ENCODE results near the gene RHOT2.
"Not testable (repeated sequence)": the region's sequence is repeated elsewhere in the genome, so short reads cannot be mapped to it uniquely, and the experiment has no call there.

Gene RHOT2

DNA sequence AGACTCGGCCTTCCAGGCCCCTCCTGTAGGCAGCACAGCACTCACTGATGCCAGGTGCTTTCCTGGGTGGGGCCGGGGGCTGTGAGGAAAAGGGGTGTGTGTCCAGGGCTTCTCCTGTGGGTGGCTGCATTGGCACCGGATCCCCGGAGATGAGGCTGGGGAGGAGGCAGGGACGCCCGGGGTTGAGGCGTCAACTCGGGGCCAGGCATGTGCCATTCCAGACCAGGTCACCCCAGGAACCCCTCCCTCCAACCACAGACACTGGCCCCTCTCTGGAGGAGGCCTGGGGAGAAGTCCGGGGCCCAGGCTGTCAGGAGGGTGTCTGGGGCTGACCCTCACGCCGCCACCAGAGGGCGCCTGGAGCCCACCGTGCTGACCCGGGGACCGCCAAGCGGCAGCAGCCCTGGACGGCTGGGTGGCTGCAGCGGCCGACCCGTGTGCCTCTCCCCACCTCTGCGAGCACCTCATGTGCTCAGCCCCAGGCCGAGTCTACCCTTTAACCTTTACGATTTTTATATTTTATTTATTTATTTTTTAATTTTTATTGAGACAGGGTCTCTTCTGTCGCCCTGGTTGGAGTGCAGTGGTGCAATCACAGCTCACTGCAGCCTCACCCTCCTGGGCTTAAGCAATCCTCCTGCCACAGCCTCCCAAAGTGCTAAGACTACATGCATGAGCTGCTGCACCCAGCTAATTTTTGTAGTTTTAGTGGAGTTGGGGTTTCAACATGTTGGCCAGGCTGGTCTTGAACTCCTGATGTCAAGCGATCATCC, 43.8 kb downstream of the RHOT2 start:
- in situ Hi-C loops (cut with MboI; ENCODE audit: low sequenced_read_pairs), result no loop called here

GRCh38 chr16:712740-713250, 44.9 kb downstream of the RHOT2 start:
- in situ Hi-C loops (cut with MboI; ENCODE audit: low sequenced_read_pairs), result not testable (repeated sequence)

DNA sequence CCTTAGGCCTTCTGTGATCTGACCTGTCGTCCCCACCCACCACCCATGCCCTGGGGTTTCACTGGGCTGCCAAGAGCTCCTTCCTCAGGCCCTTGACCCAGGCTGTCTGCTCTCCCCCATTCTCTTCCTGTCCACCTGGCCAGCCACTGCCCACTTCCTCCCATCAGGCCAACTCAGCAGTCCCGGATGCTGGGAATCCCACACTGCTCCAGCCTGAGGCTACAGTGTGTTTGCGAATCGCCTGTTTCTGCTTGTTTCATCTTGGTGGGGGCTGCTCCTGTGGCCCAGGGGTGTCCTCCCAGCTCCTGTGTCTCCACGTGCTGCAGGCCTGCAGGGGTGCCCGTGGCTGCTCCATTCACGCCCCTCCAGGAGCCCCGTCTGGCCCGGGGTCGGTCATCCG, 46.1 kb downstream of the RHOT2 start:
- in situ Hi-C loops (cut with MboI; ENCODE audit: low sequenced_read_pairs), result no loop called here

- in situ Hi-C loops (cut with MboI; ENCODE audit: low sequenced_read_pairs), result no loop called here
Measured at GRCh38 chr16:714558-715476, 46.9 kb downstream of the RHOT2 start, which contains the start of gene METRN. TSS of gene METRN (plus strand) at chr16:715118. CDS start at chr16:715290, 172 bp downstream.

DNA sequence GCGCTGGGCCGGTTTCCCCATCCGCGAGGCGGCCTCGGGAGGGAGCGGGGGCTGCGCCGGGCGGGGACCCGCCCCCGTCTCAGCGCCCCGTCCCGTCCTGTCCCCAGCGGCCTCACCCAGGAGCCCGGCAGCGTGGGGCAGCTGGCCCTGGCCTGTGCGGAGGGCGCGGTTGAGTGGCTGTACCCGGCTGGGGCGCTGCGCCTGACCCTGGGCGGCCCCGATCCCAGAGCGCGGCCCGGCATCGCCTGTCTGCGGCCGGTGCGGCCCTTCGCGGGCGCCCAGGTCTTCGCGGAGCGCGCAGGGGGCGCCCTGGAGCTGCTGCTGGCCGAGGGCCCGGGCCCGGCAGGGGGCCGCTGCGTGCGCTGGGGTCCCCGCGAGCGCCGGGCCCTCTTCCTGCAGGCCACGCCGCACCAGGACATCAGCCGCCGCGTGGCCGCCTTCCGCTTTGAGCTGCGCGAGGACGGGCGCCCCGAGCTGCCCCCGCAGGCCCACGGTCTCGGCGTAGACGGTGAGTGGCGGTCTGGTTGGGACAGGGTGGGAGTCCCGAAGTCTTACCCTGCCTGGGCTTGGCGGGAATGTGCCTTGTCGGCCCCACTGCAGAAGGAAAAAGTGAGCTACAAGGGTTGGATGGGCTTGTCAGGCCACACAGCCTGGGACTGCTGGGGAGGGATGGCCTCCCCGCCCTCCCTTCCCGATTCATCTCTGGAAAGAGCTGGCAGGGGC, 47.7 kb downstream of the RHOT2 start:
- in situ Hi-C loops (cut with MboI; ENCODE audit: low sequenced_read_pairs), result no loop called here

DNA sequence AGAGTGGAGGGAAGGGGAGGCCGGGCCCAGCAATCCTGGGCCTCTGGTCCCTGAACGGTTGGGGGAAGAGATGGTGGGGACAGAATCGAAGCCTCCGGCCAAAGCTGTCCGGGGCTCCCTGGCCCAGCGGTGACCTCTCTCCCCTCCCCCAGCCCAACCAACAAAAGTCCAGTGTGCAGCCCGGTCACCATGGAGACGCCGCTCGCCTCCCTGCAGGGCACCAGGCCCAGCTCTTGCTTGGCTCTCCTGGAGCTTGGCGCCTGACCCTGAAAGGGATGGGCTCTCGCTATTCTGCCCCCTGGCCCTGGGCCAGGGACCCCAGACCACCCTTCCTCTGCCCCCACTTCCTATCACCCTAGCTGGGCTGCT, 48.3 kb downstream of the RHOT2 start:
- in situ Hi-C loops (cut with MboI; ENCODE audit: low sequenced_read_pairs), result no loop called here

DNA sequence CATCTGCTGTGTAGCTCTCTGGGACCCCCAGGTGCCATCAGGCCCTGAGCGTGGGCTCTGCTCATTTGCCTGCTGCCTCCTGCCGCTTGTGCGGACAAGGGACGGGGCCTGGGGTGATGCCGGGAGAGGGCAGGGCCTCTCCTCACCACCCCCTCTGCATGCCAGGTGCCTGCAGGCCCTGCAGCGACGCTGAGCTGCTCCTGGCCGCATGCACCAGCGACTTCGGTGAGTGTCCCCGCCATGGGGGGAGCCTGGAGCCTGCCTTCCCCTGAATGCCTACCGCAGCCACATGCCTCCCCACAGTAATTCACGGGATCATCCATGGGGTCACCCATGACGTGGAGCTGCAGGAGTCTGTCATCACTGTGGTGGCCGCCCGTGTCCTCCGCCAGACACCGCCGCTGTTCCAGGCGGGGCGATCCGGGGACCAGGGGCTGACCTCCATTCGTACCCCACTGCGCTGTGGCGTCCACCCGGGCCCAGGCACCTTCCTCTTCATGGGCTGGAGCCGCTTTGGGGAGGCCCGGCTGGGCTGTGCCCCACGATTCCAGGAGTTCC, 48.9 kb downstream of the RHOT2 start:
- in situ Hi-C loops (cut with MboI; ENCODE audit: low sequenced_read_pairs), result no loop called here

DNA sequence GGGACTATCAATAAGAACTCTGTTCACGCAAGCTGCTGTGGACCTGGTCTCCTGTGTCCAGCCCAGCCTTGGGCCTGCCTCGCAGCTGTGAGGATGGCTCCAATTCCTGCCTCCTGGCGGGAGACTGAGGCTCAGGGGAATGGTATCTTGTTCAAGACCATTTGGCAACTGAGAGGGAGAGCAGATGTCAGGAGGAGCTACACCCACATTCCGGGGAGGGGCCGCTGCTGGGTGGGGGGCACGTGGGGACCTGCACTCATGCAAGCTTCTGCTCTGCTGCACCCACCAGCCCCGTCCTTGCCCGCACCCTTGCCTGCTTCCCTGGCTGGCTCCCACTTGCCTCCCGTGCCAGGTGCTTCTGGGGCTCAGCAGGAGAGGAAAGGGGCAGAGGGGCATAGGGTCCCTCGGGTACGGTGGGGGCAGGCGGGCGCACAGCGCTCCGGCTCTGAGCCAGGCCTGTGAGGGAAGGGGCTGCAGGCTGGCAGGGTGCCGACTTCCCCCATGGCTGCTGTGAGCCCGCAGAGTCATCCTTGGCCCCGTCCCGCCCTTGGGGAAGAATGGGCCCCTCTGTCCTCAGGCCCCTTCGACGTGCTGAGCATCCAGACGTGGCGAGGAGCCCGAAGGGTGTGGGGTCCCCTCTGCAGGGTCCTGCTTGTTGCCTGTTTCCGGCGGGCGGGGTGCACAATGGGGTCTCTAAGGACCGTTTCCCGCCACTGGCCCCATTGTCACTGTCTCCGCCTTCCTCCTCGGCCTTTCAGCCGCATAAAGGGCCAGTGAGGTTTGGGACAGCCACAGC, 49.7 kb downstream of the RHOT2 start:
- in situ Hi-C loops (cut with MboI; ENCODE audit: low sequenced_read_pairs), result no loop called here

DNA sequence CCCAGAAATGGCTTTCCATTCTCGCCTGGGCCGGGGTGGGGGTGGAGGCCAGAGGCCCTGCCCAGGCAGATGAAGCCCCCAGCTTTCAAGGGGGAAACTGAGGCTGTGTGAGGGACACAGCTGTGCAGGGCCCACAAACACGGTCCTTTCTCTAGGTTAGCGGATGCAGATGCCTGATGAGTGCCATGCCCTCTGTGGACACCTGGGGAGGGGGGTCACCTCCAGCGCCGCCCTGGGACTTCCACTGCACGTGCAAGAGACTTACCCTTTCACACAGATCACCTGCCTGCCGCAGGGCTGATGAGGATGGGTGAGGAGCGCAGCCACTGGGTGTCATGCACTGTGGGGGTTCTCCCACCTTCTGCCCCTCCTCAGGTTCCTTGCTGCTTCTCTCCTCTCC, 50.5 kb downstream of the RHOT2 start:
- in situ Hi-C loops (cut with MboI; ENCODE audit: low sequenced_read_pairs), result no loop called here

DNA sequence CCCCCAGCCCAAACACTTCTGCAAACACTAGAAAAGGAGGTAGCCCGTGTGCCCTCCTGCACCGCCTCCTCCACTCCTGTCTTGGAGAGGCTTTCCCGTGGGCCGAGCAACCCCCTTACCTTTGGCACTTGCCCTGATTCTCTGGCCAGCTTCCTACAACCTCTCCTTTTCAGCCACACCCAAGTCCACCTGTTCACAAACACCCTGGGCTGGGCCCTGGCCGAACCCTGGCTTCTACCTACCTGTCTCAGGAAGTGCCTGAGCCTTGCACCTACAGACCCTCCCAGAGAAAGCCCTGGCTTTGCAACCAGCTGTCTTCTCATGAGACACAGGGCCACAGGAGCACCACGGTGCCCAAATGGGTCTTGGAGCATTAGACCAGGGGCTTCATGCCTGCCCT, 51.0 kb downstream of the RHOT2 start:
- in situ Hi-C loops (cut with MboI; ENCODE audit: low sequenced_read_pairs), result no loop called here

DNA sequence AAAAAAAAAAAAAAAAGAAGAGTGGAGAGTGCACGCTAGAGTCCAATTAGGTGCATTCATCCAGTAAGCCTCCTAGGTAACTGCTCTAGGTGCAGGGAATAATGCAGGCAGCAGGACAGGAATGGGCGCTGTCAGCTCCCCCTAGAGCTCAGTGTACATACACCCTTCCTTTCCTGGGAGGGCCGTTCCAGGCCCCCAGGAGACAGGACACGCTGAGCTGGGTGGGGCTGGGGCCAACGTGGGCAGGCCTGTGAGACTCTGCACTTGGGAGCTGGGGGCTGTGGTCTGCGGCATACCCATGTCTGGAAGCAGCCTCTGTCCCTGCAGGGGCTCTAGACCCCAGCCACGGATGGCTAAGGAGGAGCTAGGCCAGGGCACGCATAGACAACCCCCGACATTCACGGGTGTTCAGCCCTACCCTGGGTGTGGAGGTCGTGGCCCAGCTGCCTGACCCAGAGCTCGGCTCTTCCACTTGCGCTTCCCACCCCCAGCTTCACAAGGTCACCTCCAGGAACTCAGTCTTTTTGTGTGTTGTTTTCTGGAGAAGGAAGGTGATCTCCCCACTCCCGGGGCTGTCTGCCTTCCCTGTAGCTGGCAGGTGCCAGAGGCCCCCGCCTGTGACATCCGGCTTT, 52.0 kb downstream of the RHOT2 start:
- in situ Hi-C loops (cut with MboI; ENCODE audit: low sequenced_read_pairs), result no loop called here

GRCh38 chr16:720447-720989, 52.6 kb downstream of the RHOT2 start:
- in situ Hi-C loops (cut with MboI; ENCODE audit: low sequenced_read_pairs), result no loop called here

- in situ Hi-C loops (cut with MboI; ENCODE audit: low sequenced_read_pairs), result no loop called here
Measured at GRCh38 chr16:720990-721764, 53.2 kb downstream of the RHOT2 start, which contains the start of gene ANTKMT. TSS of gene ANTKMT (plus strand) at chr16:721146. CDS start at chr16:721275, 129 bp downstream.

DNA sequence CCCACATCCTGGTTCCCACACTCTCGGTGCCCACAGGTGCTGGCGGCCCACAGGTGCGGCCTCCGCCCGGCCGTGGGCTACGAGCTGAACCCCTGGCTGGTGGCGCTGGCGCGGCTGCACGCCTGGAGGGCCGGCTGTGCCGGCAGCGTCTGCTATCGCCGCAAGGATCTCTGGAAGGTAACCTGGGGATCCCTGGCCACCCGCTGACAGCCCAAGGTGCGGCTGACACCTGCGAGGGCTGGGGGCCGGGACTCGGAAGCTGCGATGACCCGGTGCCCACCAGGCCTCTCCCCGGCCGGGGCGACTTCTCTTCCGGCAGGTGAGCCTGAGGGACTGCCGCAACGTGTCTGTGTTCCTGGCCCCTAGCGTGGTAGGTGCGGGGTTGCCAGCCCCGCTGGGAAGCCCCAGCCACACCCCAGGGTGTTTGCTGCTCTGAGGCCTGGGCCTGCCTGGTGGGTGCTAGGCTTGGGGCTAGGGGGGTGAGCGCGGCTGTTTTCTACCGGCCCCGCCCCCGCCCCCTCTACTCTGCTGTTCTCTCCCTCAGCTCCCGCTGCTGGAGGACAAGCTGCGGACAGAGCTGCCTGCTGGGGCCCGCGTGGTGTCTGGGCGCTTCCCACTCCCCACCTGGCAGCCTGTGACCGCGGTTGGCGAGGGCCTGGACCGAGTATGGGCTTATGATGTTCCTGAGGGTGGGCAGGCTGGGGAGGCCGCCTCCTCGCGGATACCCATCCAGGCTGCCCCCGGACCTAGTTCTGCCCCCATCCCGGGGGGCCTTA, 54.0 kb downstream of the RHOT2 start:
- in situ Hi-C loops (cut with MboI; ENCODE audit: low sequenced_read_pairs), result no loop called here

DNA sequence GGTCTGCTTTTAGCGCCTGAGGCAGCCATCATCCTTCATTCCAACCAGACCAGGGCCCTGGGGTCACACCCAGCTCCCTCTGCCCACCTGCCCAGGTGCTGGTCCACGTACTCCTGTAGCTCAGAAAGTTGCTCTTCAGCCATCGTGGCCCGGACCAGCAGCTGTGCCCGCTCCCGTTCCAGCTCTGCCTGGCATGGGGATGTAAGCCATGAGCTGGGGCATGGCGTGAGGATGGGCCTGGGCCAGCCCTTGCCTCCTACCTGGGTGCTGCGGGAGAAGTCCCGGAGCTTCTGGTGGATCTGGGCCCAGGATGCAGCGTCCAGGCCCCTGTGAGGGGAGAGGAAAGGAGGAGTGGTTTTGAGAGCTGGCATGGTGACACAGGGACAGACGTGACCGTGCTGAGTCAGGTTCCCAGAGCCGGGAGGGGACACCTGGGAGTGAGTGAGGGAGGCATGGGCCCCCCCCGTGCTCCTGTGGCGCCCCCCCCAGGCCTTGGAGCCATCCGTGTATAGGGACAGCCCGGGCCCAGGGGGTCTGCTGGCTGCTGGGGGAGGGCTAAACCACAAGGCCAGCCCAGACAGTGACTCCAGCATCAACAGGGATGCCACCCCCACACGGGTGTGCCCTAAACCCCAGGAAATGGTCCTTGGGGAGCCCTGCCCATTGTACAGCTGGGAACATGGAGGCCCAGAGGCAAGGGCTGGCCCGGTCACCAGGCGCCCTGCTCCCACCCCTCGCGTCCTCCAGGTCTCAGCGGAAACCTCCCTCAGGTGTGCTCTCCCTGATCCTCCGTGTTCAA, 55.1 kb downstream of the RHOT2 start:
- in situ Hi-C loops (cut with MboI; ENCODE audit: low sequenced_read_pairs), result no loop called here

GRCh38 chr16:723695-724094, 55.8 kb downstream of the RHOT2 start:
- in situ Hi-C loops (cut with MboI; ENCODE audit: low sequenced_read_pairs), result no loop called here
